GM13976 (cell line): ENCODE results near the gene TMEM201.

ENCODE experiments used
- DNase-seq: peaks from one replicate; pipeline ENCODE4 v3.0.0; 2012; ENCODE audit warnings: low spot score
- CTCF ChIP-seq: IDR thresholded peaks from 2 replicates; pipeline ENCODE4 v1.5.1; 2012; ENCODE audit warnings: borderline replicate concordance, mild to moderate bottlenecking; ENCODE audit not compliant: insufficient read depth; ENCODE audit errors: extremely low read depth, missing control alignments, control extremely low read depth
- in situ Hi-C: fragments of 300-500 bp; cut with MboI; formaldehyde crosslinking; loops from one replicate; pipeline ENCODE4 v1.12.0; 2022; ENCODE audit warnings: low sequenced_read_pairs, mixed read lengths, inconsistent platforms; ENCODE audit not compliant: unreplicated experiment

TMEM201 gene

GRCh38 chr1:9603766-9604753 is 15.3 kb downstream of the TMEM201 start:
- TF ChIP-seq CTCF: no peak
- in situ Hi-C loops: loop anchor here (25.0 kb wide), 1 partner anchor 258 kb away; no protein-coding TSS in a partner anchor
- no peak for DNase-seq

GRCh38 chr1:9604836-9605235 is 16.1 kb downstream of the TMEM201 start:
- no peak for DNase-seq
- in situ Hi-C loops: loop anchor here (25.0 kb wide), 1 partner anchor 257 kb away; no protein-coding TSS in a partner anchor
- no peak for TF ChIP-seq CTCF

DNA sequence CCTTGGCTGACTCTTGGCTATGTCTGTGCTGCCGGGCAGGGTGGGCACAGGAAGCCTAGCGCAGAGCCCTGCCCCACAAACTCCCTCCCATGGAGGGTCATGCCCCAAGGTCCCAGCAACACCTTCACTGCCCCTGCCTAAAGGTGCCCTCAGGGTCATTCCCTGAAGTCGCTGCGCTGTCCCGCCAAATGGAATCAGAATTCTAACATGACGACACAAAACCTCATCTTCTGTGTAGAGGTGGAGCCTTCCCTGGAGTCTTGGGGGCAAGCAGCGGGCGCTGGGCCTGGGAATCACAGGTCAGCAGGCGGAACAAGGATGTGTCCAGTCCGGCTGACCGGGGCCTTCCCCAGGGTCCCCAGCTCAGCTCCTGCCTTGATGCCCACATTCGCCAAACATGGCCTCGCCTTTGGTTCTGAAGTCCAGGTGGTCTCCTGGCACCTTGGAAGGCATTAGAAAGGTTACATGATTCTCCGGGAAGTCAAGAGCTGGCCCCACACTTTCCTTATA is 17.3 kb downstream of the TMEM201 start:
- in situ Hi-C loops: loop anchor here (25.0 kb wide), 1 partner anchor 256 kb away; no protein-coding TSS in a partner anchor
- TF ChIP-seq CTCF: no peak
- DNase-seq: no peak

DNA sequence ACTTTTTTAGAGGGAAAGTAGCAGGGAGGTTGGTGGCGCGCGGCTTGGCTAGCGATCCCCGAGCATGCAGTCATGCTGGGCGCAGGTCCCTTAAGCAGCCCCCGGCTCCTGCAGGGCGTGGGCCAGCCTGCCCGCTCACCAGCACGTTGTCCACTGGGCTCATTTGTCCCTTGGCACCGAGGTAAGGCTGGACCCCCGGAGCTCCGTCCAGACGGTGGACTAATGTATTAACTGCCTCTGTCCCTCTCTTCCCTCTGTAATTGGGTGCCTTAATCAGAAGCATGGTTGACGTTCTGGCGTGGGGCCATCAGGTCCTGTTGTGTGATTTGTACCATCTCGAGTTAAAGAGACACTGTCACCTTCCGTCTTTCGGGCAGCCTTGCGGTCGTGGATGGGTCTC is 17.7 kb downstream of the TMEM201 start:
- in situ Hi-C loops: loop anchor here (25.0 kb wide), 1 partner anchor 256 kb away; no protein-coding TSS in a partner anchor
- no peak for DNase-seq
- no peak for TF ChIP-seq CTCF

DNA sequence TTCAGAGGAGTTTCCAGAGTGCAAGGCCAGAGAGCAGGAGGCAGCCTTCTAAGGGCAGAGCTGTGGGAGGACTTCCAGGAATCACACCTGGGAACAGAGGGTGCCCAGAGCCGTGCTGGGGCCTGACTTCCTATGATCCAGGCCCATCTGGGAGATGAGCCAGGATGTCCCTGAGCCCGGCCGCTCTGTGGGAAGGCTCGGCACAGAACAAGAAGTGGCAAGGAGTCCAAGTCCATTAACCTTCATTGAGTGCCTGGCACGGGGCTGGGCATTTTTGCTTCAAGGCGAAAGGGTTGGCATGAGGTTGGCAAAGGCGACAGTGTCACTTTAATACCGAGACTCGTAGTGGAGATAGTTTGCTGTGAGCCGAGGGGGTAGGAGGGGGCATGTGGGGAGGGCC is 18.2 kb downstream of the TMEM201 start:
- DNase-seq: no peak
- TF ChIP-seq CTCF: no peak
- in situ Hi-C loops: loop anchor here (25.0 kb wide), 1 partner anchor 255 kb away; no protein-coding TSS in a partner anchor

DNA sequence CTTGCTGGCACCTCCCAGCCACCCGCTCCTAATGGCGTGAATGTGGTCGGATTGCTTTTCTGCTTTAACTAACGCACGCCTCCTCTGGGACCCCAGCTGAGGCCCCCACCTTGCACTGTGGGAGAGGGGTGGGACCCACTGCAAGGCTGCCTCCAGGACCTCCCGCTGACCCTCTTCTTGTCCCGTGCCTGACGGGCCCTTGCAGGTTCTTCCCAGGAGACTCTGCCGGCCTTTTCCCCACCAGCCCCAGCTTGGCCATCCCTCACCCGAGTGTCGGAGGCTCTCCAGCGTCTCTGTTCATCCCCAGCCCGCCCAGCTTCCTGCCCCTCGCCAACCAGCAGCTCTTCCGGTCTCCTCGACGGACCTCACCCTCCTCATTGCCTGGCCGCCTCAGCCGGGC is 18.6 kb downstream of the TMEM201 start:
- TF ChIP-seq CTCF: no peak
- in situ Hi-C loops: loop anchor here (25.0 kb wide), 1 partner anchor 255 kb away; no protein-coding TSS in a partner anchor
- DNase-seq: no peak
